Brain microvascular endothelial cell (primary cell): ENCODE data around the gene HOXB3.

ENCODE experiments used
- DNase-seq: peaks from one replicate; pipeline ENCODE4 v3.0.0-alpha.2; 2020
- H3K27ac ChIP-seq: fragments of 250-450 bp; sonication (Bioruptor Pico); 2 replicates; pipeline ENCODE4 v1.5.1; 2020; ENCODE audit warnings: mild to moderate bottlenecking, moderate library complexity
- H3K27me3 ChIP-seq: fragments of 250-450 bp; sonication (Bioruptor Pico); replicated peaks from 2 replicates; pipeline ENCODE4 v1.5.1; 2020; ENCODE audit warnings: mild to moderate bottlenecking
- H3K36me3 ChIP-seq: fragments of 250-450 bp; sonication (Bioruptor Pico); replicated peaks from 2 replicates; pipeline ENCODE4 v1.5.1; 2020; ENCODE audit warnings: mild to moderate bottlenecking
- H3K4me3 ChIP-seq: 2 replicates; pipeline ENCODE4 v1.5.1; 2011; ENCODE audit warnings: low read depth, mild to moderate bottlenecking, control low read depth, low read length, moderate library complexity
- CTCF ChIP-seq: IDR thresholded peaks from 2 replicates; pipeline ENCODE4 v1.5.1; 2011; ENCODE audit warnings: low read depth, mild to moderate bottlenecking, moderate library complexity, low read length, control low read depth, inconsistent platforms; ENCODE audit errors: missing control alignments
- in situ Hi-C: cut with HindIII; loops from 2 replicates; pipeline ENCODE4 v1.10.0; 2017; ENCODE audit warnings: low sequenced_read_pairs, low pct_ligation_motif_present

Gene HOXB3

GRCh38 chr17:48547808-48548522 lies 42.1 kb downstream of the HOXB3 start:
- Histone ChIP-seq H3K4me3 (peak overlapping the region; percentile 9), H3K27ac (no peak overlapping the region), H3K36me3 (no peaks in the 10 kb centered on the region), H3K27me3 (peaks cover 85% of the 10 kb centered on the region)
- no peak for TF ChIP-seq CTCF
- DNase-seq, result no peak
- in situ Hi-C loops, result no loop called here

- TF ChIP-seq CTCF, result no peak
- peaks cover 88% of the 10 kb centered on the region for H3K27me3 ChIP-seq
- no peak for DNase-seq
Observed at GRCh38 chr17:48546924-48547807, 42.9 kb downstream of the HOXB3 start.

GRCh38 chr17:48546137-48546923 lies 43.7 kb downstream of the HOXB3 start:
- TF ChIP-seq CTCF, result no peak
- no peak for DNase-seq
- Histone ChIP-seq H3K27ac (no peak overlapping the region), H3K27me3 (peaks cover 88% of the 10 kb centered on the region), H3K4me3 (peak overlapping the region; percentile 17), H3K36me3 (no peaks in the 10 kb centered on the region)
- in situ Hi-C loops, result no loop called here

More at GRCh38 chr17:48546924-48547807, 42.9 kb downstream of the HOXB3 start:
- H3K36me3 ChIP-seq, result no peaks in the 10 kb centered on the region
- H3K27ac ChIP-seq, result no peak overlapping the region
- in situ Hi-C loops, result no loop called here
- H3K4me3 ChIP-seq, result peak overlapping the region; percentile 17

DNA sequence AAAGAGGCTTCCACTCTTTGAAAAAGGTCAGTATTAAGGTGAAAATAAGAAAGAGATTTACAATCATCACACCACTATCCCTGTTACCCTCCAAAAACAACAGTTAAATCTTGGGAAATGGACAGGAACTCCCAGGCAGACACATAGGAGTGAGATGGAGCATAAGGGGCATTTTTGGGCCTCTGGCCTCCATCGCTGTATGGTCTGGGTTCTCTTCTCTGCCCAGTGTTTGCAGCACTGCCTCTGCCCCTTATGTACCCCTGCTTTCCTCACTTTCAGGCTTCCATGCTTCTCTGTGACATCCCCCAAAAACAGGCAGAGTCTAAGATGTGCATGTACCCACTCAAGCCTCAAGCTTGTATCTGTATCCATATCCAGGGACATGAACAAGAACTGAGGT lies 44.5 kb downstream of the HOXB3 start:
- in situ Hi-C loops, result no loop called here
- Histone ChIP-seq H3K27ac (no peak overlapping the region), H3K4me3 (no peak overlapping the region), H3K27me3 (peaks cover 91% of the 10 kb centered on the region), H3K36me3 (no peaks in the 10 kb centered on the region)
- DNase-seq, result no peak
- no peak for TF ChIP-seq CTCF

DNA sequence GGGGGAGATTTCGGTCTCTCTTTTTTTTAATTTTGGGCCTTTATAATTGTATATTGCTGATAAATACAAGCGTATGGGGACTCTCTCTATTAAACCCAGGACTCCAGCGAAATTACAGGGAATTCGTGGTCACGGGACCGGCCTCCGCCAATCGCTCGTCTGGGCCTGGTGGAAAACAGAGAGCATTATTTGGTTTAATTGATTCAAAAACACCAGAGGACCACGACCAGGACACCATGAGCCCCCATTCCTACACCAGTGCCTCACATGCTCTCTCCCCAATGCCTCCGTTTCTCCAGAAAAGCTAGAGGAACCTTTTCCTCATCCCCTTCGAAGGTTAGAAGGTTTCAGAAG lies 45.0 kb downstream of the HOXB3 start, which contains the start of gene HOXB2:
HOXB2 (minus strand) TSS at position 88 of the 354 bp plus-strand sequence. CDS start 198 bp downstream, outside the sequence.
- H3K27me3 ChIP-seq, result peaks cover 91% of the 10 kb centered on the region

More for the DNA sequence above, 45.0 kb downstream of the HOXB3 start, which contains the start of gene HOXB2:
- DNase-seq, result no peak
- in situ Hi-C loops, result no loop called here
- no peak for TF ChIP-seq CTCF
- Histone ChIP-seq H3K36me3 (no peaks in the 10 kb centered on the region), H3K4me3 (peak within 1 kb of the TSS; percentile 75), H3K27ac (no peak within 1 kb of the TSS)
